Karpas-422 (cell line): ENCODE data around the gene TDP1. TPM values are rescaled to one million over a fixed set of nuclear protein-coding genes. Genes with fewer than 3 reads are reported as not detected.
"Not testable (repeated sequence)": the region's sequence is repeated elsewhere in the genome, so short reads cannot be mapped to it uniquely, and the experiment has no call there.

Experiments used
- DNase-seq: peaks from one replicate; pipeline ENCODE4 v3.0.0-alpha.2; 2015
- H2AFZ ChIP-seq: fragments of 200-600 bp; sonication (generic); 2 replicates; pipeline ENCODE4 v1.6.1; 2014; ENCODE audit warnings: antibody characterized with exemption, low read length, mixed read lengths
- H3K27ac ChIP-seq: fragments of 200-600 bp; sonication (generic); 2 replicates; pipeline ENCODE4 v1.5.1; 2014; ENCODE audit warnings: mild to moderate bottlenecking, low read length, moderate library complexity
- H3K27me3 ChIP-seq: fragments of 200-600 bp; sonication (generic); 2 replicates; pipeline ENCODE4 v1.6.1; 2014; ENCODE audit warnings: low read length, mixed read lengths
- H3K36me3 ChIP-seq: fragments of 200-600 bp; sonication (generic); 2 replicates; pipeline ENCODE4 v1.6.1; 2014; ENCODE audit warnings: low read length, mixed read lengths; ENCODE audit not compliant: insufficient read depth
- H3K4me1 ChIP-seq: fragments of 200-600 bp; sonication (generic); 2 replicates; pipeline ENCODE4 v1.6.1; 2014; ENCODE audit warnings: mild to moderate bottlenecking, low read length, mixed read lengths
- H3K4me2 ChIP-seq: fragments of 200-600 bp; sonication (generic); 2 replicates; pipeline ENCODE4 v1.6.1; 2014; ENCODE audit warnings: low read length, low read depth, mild to moderate bottlenecking; ENCODE audit not compliant: poor library complexity, severe bottlenecking
- H3K4me3 ChIP-seq: fragments of 200-600 bp; sonication (generic); 2 replicates; pipeline ENCODE4 v1.5.1; 2014; ENCODE audit warnings: mild to moderate bottlenecking, antibody characterized with exemption, low read length, mixed read lengths
- H3K79me2 ChIP-seq: fragments of 200-600 bp; sonication (generic); 2 replicates; pipeline ENCODE4 v1.6.1; 2014; ENCODE audit warnings: mild to moderate bottlenecking, low read length, mixed read lengths
- H3K9ac ChIP-seq: fragments of 200-600 bp; sonication (generic); 2 replicates; pipeline ENCODE4 v1.6.0; 2014; ENCODE audit warnings: low read length
- H3K9me2 ChIP-seq: fragments of 200-600 bp; sonication (generic), shearing (Covaris generic); replicated peaks from 2 replicates; pipeline ENCODE4 v1.6.0; 2014; ENCODE audit warnings: mild to moderate bottlenecking, low read length, moderate library complexity; ENCODE audit not compliant: insufficient read depth
- H3K9me3 ChIP-seq: fragments of 300-700, 200-600 bp; sonication (generic); 2 replicates; pipeline ENCODE4 v1.6.1; 2014; ENCODE audit warnings: low read length, mixed read lengths
- H4K20me1 ChIP-seq: fragments of 200-600 bp; sonication (generic); 2 replicates; pipeline ENCODE4 v1.6.1; 2014; ENCODE audit warnings: mild to moderate bottlenecking, antibody characterized with exemption, low read length, low read depth; ENCODE audit not compliant: insufficient read depth
- total RNA-seq: library from RNA; depleted of rRNA; stranded (reverse); fragments of >200 nt; shearing (Covaris generic); gene quantifications from 2 replicates; pipeline ENCODE4 v1.2.3, GENCODE V29; 2014; ENCODE audit warnings: low replicate concordance

Gene TDP1
- total RNA-seq, 1 experiment from 2014 or later = 85.9 TPM

GRCh38 chr14:90062127-90062794 is 106.5 kb downstream of the TDP1 start:
- H3K9me2 ChIP-seq = no peaks in the 10 kb centered on the region
- no peaks in the 10 kb centered on the region for H4K20me1 ChIP-seq
- no peak for DNase-seq
- no peak overlapping the region for H3K27ac ChIP-seq
- H3K4me2 ChIP-seq = no peak overlapping the region
- no peak overlapping the region for H2AFZ ChIP-seq
- peaks cover 36% of the 10 kb centered on the region for H3K4me1 ChIP-seq
- no peaks in the 10 kb centered on the region for H3K36me3 ChIP-seq
- no peak overlapping the region for H3K9ac ChIP-seq
- H3K27me3 ChIP-seq = no peaks in the 10 kb centered on the region
- H3K79me2 ChIP-seq = no peaks in the 10 kb centered on the region
- no peaks in the 10 kb centered on the region for H3K9me3 ChIP-seq
- no peak overlapping the region for H3K4me3 ChIP-seq

GRCh38 chr14:90062822-90063539 is 107.3 kb downstream of the TDP1 start:
- Histone ChIP-seq H3K9me3 (no peaks in the 10 kb centered on the region), H3K36me3 (no peaks in the 10 kb centered on the region), H3K4me1 (peaks cover 34% of the 10 kb centered on the region), H3K27ac (no peak overlapping the region), H3K4me2 (no peak overlapping the region), H3K79me2 (no peaks in the 10 kb centered on the region), H2AFZ (no peak overlapping the region), H3K27me3 (no peaks in the 10 kb centered on the region), H3K9ac (no peak overlapping the region), H3K9me2 (no peaks in the 10 kb centered on the region), H3K4me3 (no peak overlapping the region), H4K20me1 (no peaks in the 10 kb centered on the region)
- DNase-seq = no peak

DNA sequence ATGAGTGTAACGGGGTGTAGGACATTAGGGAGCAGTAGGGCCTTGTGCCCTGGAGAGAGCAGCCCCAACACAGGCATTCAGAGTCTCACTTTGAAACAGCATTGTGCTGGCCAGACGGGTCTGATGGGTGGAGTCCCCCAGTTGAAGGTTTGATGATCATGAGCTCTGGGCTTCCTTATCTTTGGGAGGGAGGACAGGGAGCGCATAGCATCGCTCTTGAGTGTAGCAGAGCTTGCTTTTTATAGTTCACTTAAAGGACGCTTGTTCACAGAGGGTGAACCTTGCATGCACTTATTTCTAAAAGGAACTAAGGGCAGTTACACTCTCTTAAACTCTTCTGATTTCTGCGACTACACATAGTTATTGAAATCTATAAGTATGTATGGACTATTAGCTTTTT is 116.6 kb downstream of the TDP1 start:
- Histone ChIP-seq H3K9me3 (no peaks in the 10 kb centered on the region), H3K27me3 (no peaks in the 10 kb centered on the region), H4K20me1 (no peaks in the 10 kb centered on the region; the same call in 1 of the 2 replicates), H3K9ac (no peak overlapping the region), H2AFZ (no peak overlapping the region), H3K79me2 (no peaks in the 10 kb centered on the region), H3K36me3 (no peaks in the 10 kb centered on the region), H3K9me2 (no peaks in the 10 kb centered on the region), H3K4me1 (no peaks in the 10 kb centered on the region), H3K27ac (no peak overlapping the region), H3K4me2 (no peak overlapping the region), H3K4me3 (no peak overlapping the region)
- DNase-seq = no peak

DNA sequence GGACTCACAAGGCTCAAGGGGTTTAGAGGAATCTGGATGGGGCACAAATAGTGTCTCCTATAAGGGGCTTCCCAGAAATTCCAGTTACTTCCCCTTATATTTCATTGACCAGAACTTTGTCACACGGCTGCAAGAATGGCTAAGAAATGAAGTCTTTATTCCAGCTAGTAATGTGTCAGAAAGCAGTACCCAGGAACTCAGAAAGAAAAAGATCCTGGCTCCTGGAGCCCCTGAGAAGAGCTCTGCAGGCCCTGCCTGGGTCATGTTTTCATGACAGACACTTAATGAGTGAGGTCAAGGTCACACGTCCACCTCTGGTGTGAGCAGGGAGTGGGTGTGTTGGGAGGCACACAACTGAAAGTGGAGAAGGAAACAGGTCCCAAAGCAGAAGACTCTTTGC is 123.8 kb downstream of the TDP1 start:
- Histone ChIP-seq H3K79me2 (no peaks in the 10 kb centered on the region), H3K4me1 (no peaks in the 10 kb centered on the region), H3K27ac (no peak overlapping the region), H3K4me3 (no peak overlapping the region), H3K9ac (no peak overlapping the region), H3K27me3 (0 out of 2 replicates have a peak, but pooled peaks cover 4% of the 10 kb centered on the region), H4K20me1 (no peaks in the 10 kb centered on the region), H3K9me2 (no peaks in the 10 kb centered on the region), H3K36me3 (no peaks in the 10 kb centered on the region), H3K4me2 (no peak overlapping the region), H2AFZ (no peak overlapping the region), H3K9me3 (no peaks in the 10 kb centered on the region)
- DNase-seq = no peak

- no peak overlapping the region for H3K4me2 ChIP-seq
- H3K4me1 ChIP-seq = no peaks in the 10 kb centered on the region
- DNase-seq = peak; percentile 63
- H4K20me1 ChIP-seq = no peaks in the 10 kb centered on the region
- no peak overlapping the region for H3K9ac ChIP-seq
- no peaks in the 10 kb centered on the region for H3K79me2 ChIP-seq
- no peaks in the 10 kb centered on the region for H3K36me3 ChIP-seq
- no peak overlapping the region for H3K27ac ChIP-seq
- H3K9me2 ChIP-seq = no peaks in the 10 kb centered on the region
- no peak overlapping the region for H2AFZ ChIP-seq
- no peaks in the 10 kb centered on the region for H3K27me3 ChIP-seq
- no peaks in the 10 kb centered on the region for H3K9me3 ChIP-seq
- H3K4me3 ChIP-seq = no peak overlapping the region
Measured at GRCh38 chr14:90087433-90087832, 131.7 kb downstream of the TDP1 start.

GRCh38 chr14:90088176-90088575 is 132.4 kb downstream of the TDP1 start:
- Histone ChIP-seq H3K79me2 (no peaks in the 10 kb centered on the region), H3K4me3 (no peak overlapping the region), H3K36me3 (no peaks in the 10 kb centered on the region), H4K20me1 (no peaks in the 10 kb centered on the region), H3K27ac (no peak overlapping the region), H3K4me2 (no peak overlapping the region), H3K9me3 (no peaks in the 10 kb centered on the region), H3K4me1 (no peaks in the 10 kb centered on the region), H3K9ac (no peak overlapping the region), H3K9me2 (no peaks in the 10 kb centered on the region), H2AFZ (no peak overlapping the region), H3K27me3 (no peaks in the 10 kb centered on the region)
- no peak for DNase-seq

DNA sequence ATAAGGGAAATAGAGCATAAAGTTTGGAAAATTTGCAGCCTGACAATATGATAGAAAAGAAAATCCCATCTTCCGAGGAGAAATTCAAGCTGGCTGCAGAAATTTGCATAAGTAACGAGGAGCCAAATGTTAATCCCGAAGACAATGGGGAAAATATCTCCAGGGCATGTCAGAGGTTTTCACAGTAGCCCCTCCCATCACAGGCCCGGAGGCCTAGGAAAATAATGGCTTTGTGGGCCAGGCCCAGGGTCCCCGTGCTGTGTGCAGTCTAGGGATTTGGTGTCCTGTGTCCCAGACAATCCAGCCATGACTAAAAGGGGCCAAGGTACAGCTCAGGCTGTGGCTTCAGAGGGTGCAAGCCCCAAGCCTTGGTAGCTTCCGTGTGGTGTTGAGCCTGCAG is 133.8 kb downstream of the TDP1 start:
- not testable (repeated sequence) for H3K4me3 ChIP-seq, H2AFZ ChIP-seq, H3K9me2 ChIP-seq, H3K79me2 ChIP-seq, H3K9ac ChIP-seq, H3K4me1 ChIP-seq, H3K27ac ChIP-seq, H3K36me3 ChIP-seq, H3K9me3 ChIP-seq, DNase-seq, H4K20me1 ChIP-seq, H3K27me3 ChIP-seq, H3K4me2 ChIP-seq

GRCh38 chr14:90091393-90091792 is 135.7 kb downstream of the TDP1 start:
- Histone ChIP-seq H3K9me3 (no peaks in the 10 kb centered on the region), H3K79me2 (no peaks in the 10 kb centered on the region), H3K27me3 (no peaks in the 10 kb centered on the region; the same call in 1 of the 2 replicates), H3K9me2 (0 out of 2 replicates have a peak, but pooled peaks cover under 1% of the 10 kb centered on the region), H3K36me3 (no peaks in the 10 kb centered on the region), H3K4me3 (no peak overlapping the region), H2AFZ (no peak overlapping the region), H3K27ac (no peak overlapping the region), H3K9ac (no peak overlapping the region), H3K4me1 (no peaks in the 10 kb centered on the region), H3K4me2 (no peak overlapping the region), H4K20me1 (no peaks in the 10 kb centered on the region)
- no peak for DNase-seq
